ENCODE results near the gene KRT76.
A peak's percentile ranks its signal among the peaks of the same experiment; 100 is the strongest.

The KRT76 gene

DNA sequence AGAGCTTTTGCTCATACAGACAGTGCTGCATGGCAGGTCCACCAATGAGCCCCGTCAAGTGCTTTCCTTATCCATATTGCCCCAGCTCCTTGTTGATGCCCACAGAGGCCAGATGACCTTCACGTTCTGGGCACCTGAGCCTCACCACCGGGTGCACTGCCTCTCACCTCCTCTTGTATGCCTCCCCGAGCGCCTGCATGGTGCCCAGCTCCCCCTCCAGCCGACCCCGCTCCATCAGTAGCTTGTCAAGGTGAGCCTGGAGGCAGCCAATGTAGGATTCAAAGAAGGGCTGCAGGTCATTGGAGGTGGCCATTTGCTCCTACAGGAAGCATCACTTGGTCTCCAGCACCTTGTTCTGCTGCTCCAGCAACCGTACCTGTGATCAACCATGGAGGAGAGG is 42.0 kb downstream of the KRT76 start:
- TF ChIP-seq, protein P1, sequence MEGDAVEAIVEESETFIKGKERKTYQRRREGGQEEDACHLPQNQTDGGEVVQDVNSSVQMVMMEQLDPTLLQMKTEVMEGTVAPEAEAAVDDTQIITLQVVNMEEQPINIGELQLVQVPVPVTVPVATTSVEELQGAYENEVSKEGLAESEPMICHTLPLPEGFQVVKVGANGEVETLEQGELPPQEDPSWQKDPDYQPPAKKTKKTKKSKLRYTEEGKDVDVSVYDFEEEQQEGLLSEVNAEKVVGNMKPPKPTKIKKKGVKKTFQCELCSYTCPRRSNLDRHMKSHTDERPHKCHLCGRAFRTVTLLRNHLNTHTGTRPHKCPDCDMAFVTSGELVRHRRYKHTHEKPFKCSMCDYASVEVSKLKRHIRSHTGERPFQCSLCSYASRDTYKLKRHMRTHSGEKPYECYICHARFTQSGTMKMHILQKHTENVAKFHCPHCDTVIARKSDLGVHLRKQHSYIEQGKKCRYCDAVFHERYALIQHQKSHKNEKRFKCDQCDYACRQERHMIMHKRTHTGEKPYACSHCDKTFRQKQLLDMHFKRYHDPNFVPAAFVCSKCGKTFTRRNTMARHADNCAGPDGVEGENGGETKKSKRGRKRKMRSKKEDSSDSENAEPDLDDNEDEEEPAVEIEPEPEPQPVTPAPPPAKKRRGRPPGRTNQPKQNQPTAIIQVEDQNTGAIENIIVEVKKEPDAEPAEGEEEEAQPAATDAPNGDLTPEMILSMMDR (IDR thresholded peaks at IDR 0.05; ENCODE audit: insufficient read depth, low read depth, low read length, missing control alignments) = no peak
- H3K4me3 ChIP-seq (ENCODE audit: low read length) = no peak overlapping the region
- no peak for DNase-seq (ENCODE audit: low read depth)

DNA sequence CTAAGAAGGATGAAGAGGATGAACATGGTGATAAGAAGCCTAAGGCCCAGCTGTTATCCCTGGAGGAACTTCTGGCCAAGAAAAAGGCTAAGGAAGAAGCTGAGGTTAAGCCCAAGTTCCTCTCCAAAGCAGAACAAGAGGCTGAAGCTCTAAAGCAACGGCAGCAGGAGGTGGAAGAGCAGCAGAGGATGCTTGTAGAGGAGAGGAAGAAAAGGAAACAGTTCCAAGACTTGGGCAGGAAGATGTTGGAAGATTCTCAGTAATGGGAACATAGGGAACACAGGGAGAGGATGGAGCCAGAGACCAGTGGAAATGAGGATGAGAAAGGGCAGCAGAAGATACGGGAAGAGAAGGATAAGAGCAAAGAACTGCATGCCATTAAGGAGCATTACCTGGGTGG is 46.4 kb downstream of the KRT76 start:
- TF ChIP-seq, protein P1 (IDR thresholded peaks at IDR 0.05; ENCODE audit: insufficient read depth, low read depth, low read length, missing control alignments) = no peak
- DNase-seq (ENCODE audit: low read depth) = no peak
- H3K4me3 ChIP-seq (ENCODE audit: low read length) = no peak overlapping the region

DNA sequence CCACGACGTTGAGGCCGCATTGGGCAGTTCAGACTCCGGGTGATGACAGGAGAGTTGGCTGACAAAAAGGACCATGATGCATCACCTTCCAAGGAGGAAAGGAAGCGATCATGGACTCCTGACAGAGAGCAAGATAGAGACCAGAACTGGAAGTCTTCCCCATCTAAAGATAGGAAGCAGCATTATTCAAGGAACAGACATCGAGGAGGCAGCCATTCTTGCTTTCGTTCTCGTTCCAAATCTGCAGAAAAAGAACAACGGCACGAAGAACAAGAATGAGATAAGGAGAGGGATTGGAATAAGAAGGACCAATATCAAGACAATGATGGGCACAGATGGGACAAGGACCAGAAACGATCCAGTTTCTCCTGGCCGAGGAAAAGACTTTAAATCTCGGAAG is 46.8 kb downstream of the KRT76 start:
- no peak overlapping the region for H3K4me3 ChIP-seq (ENCODE audit: low read length)
- TF ChIP-seq, protein P1 (IDR thresholded peaks at IDR 0.05; ENCODE audit: insufficient read depth, low read depth, low read length, missing control alignments) = no peak
- no peak for DNase-seq (ENCODE audit: low read depth)

DNA sequence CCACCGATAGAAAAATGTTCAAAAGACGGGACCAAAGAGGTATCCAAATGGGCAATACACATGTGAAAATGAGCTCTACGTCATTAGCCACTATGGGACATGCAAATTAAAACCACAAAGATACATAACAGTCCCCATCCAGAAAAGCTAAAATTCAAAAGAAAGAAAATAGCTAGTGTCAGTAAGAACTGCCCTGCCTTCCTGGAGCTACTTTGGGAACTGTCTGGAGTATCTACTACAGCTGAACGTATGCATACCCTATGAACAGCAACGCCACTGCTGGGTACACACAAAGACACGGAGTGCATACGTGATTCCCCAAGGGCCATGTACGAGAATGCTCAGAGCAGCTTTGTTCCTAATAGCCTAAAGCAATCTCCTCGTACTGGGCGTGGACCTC is 48.0 kb downstream of the KRT76 start:
- no peak overlapping the region for H3K4me3 ChIP-seq (ENCODE audit: low read length)
- TF ChIP-seq, protein P1 (IDR thresholded peaks at IDR 0.05; ENCODE audit: insufficient read depth, low read depth, low read length, missing control alignments) = no peak
- no peak for DNase-seq (ENCODE audit: low read depth)

DNA sequence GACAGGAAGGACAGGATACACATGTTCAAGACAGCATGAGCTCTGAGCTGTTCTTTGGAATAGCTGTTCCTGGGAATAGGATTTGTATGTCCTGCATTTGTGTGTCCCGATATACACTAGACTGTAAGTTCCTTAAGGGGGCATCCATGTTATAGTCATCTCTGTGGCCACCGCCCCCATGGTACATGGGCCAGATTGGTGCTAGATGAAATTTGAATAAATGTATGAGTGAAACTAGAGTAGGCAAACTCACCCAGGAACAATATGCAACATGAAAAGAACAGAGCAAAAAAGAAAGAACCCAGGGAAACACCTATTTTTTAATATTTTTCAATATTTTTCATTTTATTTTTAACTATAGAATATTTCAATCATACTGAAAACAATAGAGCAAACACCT is 48.8 kb downstream of the KRT76 start:
- TF ChIP-seq, protein P1 (IDR thresholded peaks at IDR 0.05; ENCODE audit: insufficient read depth, low read depth, low read length, missing control alignments) = no peak
- DNase-seq (ENCODE audit: low read depth) = no peak
- no peak overlapping the region for H3K4me3 ChIP-seq (ENCODE audit: low read length)

DNA sequence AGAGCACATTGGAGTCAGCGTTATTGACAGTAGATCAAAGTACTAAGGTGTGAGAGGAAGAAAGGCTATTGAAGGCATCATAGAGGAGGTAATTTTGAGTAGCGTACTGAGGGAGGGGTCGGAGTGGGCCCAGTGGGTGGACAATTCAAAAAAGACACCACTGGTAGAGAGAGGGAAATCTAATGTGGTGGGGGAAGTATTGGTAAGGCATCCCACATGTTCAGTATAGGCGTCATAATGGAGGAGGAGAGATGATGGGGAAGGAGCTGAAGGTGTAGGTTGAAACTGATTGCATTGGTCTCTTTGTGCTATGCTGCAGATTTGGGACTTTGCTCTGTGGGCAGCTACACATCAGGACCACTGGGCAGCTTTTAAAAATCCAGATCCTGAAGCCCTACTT is 50.1 kb downstream of the KRT76 start:
- H3K4me3 ChIP-seq (ENCODE audit: low read length) = no peak overlapping the region
- TF ChIP-seq, protein P1 (IDR thresholded peaks at IDR 0.05; ENCODE audit: insufficient read depth, low read depth, low read length, missing control alignments) = no peak
- DNase-seq (ENCODE audit: low read depth) = no peak

DNA sequence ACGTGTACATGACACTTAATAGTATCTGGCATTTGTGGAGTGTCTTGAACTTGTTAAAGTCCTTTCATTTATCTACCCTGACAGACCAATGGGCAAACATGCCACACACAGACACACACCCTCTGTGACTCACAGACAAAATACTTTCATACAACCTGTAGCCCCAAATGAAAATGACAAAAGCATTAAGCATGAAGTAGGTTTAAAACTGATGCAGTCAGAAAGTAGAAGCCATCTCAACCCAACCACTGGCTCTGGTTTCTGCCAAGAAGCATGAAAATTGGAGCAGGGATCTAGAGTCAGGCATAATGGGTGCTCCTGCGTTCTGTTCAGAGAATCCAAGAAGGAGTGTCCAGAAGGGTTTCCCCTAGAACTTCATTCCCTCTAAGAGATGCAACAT is 50.7 kb downstream of the KRT76 start:
- TF ChIP-seq, protein P1 (IDR thresholded peaks at IDR 0.05; ENCODE audit: insufficient read depth, low read depth, low read length, missing control alignments) = no peak
- H3K4me3 ChIP-seq (ENCODE audit: low read length) = no peak overlapping the region
- peak; percentile 30 for DNase-seq (ENCODE audit: low read depth)

Data from epithelial cell of esophagus (primary cell).